ENCODE results near the gene KRTAP13-4. TPM values are rescaled to one million over a fixed set of nuclear protein-coding genes. Genes with fewer than 3 reads are reported as not detected.

Gene KRTAP13-4
- total RNA-seq, 1 experiment from 2014 or later = not detected

GRCh38 chr21:30444204-30444603, 14.2 kb downstream of the KRTAP13-4 start:
- Histone ChIP-seq H3K4me3 (ENCODE audit: low read depth in 2 of 2, low read length in 2 of 2) (no peak overlapping the region), H3K36me3 (ENCODE audit: control insufficient read depth, insufficient read depth, low read length) (no peaks in the 10 kb centered on the region), H3K27me3 (ENCODE audit: control insufficient read depth, insufficient read depth, low read length) (no peaks in the 10 kb centered on the region), H3K4me1 (ENCODE audit: control insufficient read depth, insufficient read depth, low read length) (no peaks in the 10 kb centered on the region), H3K9me3 (ENCODE audit: control insufficient read depth, insufficient read depth, low read depth, low read length) (no peaks in the 10 kb centered on the region), H3K27ac (ENCODE audit: low read length) (no peak overlapping the region)
- intact Hi-C loops (cut with micrococcal nuclease; ENCODE audit: unreplicated experiment) = no loop called here
- no peak for TF ChIP-seq SIN3A (IDR thresholded peaks at IDR 0.05; ENCODE audit: borderline replicate concordance, insufficient read depth, low read depth, low read length)
- no peak for TF ChIP-seq POLR2AphosphoS5 (IDR thresholded peaks at IDR 0.05; ENCODE audit: low read depth, low read length)
- no peak for TF ChIP-seq CTCF (IDR thresholded peaks at IDR 0.05)
- no peak for TF ChIP-seq REST (IDR thresholded peaks at IDR 0.05; ENCODE audit: insufficient read depth in 1 of 2, low read depth in 2 of 2, low read length in 1 of 2)
- no peak for TF ChIP-seq TCF7L2 (IDR thresholded peaks at IDR 0.05; ENCODE audit: low read depth, low read length)
- BruUV-seq (replicated peaks) = no TSS peak
- ATAC-seq = no peak
- CTCF ChIA-PET = no interaction called here
- POLR2A ChIA-PET = no interaction called here
- in situ Hi-C loops (cut with HindIII; ENCODE audit: low pct_unique_long_range_greater_than_20kb, low sequenced_read_pairs) = no loop called here
- DNase-seq (ENCODE audit: low read depth, low spot score) = no peak

GRCh38 chr21:30447056-30447455, 17.0 kb downstream of the KRTAP13-4 start:
- Histone ChIP-seq H3K36me3 (ENCODE audit: control insufficient read depth, insufficient read depth, low read length) (no peaks in the 10 kb centered on the region), H3K9me3 (ENCODE audit: control insufficient read depth, insufficient read depth, low read depth, low read length) (no peaks in the 10 kb centered on the region), H3K4me3 (ENCODE audit: low read depth in 2 of 2, low read length in 2 of 2) (no peak overlapping the region), H3K4me1 (ENCODE audit: control insufficient read depth, insufficient read depth, low read length) (no peaks in the 10 kb centered on the region), H3K27me3 (ENCODE audit: control insufficient read depth, insufficient read depth, low read length) (no peaks in the 10 kb centered on the region), H3K27ac (ENCODE audit: low read length) (no peak overlapping the region)
- ATAC-seq (no peak), DNase-seq (ENCODE audit: low read depth, low spot score) (no peak)
- POLR2A ChIA-PET = no interaction called here
- in situ Hi-C loops (cut with HindIII; ENCODE audit: low pct_unique_long_range_greater_than_20kb, low sequenced_read_pairs) (no loop called here), intact Hi-C loops (cut with micrococcal nuclease; ENCODE audit: unreplicated experiment) (no loop called here)
- TF ChIP-seq REST (IDR thresholded peaks at IDR 0.05; ENCODE audit: insufficient read depth in 1 of 2, low read depth in 2 of 2, low read length in 1 of 2) (no peak), TCF7L2 (IDR thresholded peaks at IDR 0.05; ENCODE audit: low read depth, low read length) (no peak), POLR2AphosphoS5 (IDR thresholded peaks at IDR 0.05; ENCODE audit: low read depth, low read length) (no peak), CTCF (IDR thresholded peaks at IDR 0.05) (no peak), SIN3A (IDR thresholded peaks at IDR 0.05; ENCODE audit: borderline replicate concordance, insufficient read depth, low read depth, low read length) (no peak)
- BruUV-seq (replicated peaks) = no TSS peak
- CTCF ChIA-PET = no interaction called here
